Stomach (tissue), 9 donors: ENCODE measurements around the gene GAMT. TPM values are rescaled to one million over a fixed set of nuclear protein-coding genes. Genes with fewer than 3 reads are reported as not detected.

Source experiments
- DNase-seq, 2 donors: peaks; one replicate each; pipeline versions ENCODE4 v3.0.0 to v3.0.0-alpha.2; 2013 to 2019
- H3K27ac ChIP-seq, 5 donors: fragments of 200-600 bp in 4 of 5; sonication (generic) in 4 of 5; one replicate each; pipeline ENCODE4 v1.5.1; 2013 to 2019; ENCODE audit warnings: mild to moderate bottlenecking in 1 of 5, moderate library complexity in 1 of 5
- H3K27me3 ChIP-seq, 3 donors: fragments of 200-600 bp; sonication (generic); one replicate each; pipeline ENCODE4 v1.5.1; 2017 to 2019; ENCODE audit warnings: mixed run types in 1 of 3
- H3K36me3 ChIP-seq, 4 donors: fragments of 200-600 bp; sonication (generic); 1 replicate in 3 of 4; 2 replicates in 1 of 4; pipeline ENCODE4 v1.5.1; 2016 to 2019
- H3K4me1 ChIP-seq, 4 donors: fragments of 200-600 bp; sonication (generic); one replicate each; pipeline ENCODE4 v1.5.1; 2016 to 2019
- H3K4me3 ChIP-seq, 4 donors: fragments of 200-600 bp; sonication (generic) in 3 of 4; one replicate each; pipeline ENCODE4 v1.5.1; 2016 to 2019; ENCODE audit warnings: mild to moderate bottlenecking in 1 of 4
- H3K9me3 ChIP-seq, 4 donors: fragments of 200-600 bp; sonication (generic); one replicate each; pipeline ENCODE4 v1.5.1; 2016 to 2019
- CTCF ChIP-seq, 7 experiments: fragments of 450-650 bp in 4 of 7; fragments of 200-600 bp in 3 of 7; sonication (generic) in 3 of 7; IDR thresholded peaks; one replicate each; pipeline ENCODE4 v1.5.1; 2016 to 2019; ENCODE audit warnings: antibody characterized with exemption in 7 of 7, control low read depth in 2 of 7, mild to moderate bottlenecking in 1 of 7
- EP300 ChIP-seq: sonication (generic); formaldehyde crosslinking; IDR thresholded peaks from one replicate; pipeline ENCODE4 v1.6.1; 2017; ENCODE audit warnings: antibody characterized with exemption
- POLR2A ChIP-seq, 4 donors: fragments of 450-650 bp; IDR thresholded peaks; one replicate each; pipeline ENCODE4 v1.6.1; 2016; ENCODE audit warnings: antibody characterized with exemption in 4 of 4, control low read depth in 2 of 4, mild to moderate bottlenecking in 1 of 4, moderate library complexity in 1 of 4
- POLR2AphosphoS5 ChIP-seq, 3 donors: sonication (generic); formaldehyde crosslinking; IDR thresholded peaks; one replicate each; pipeline ENCODE4 v1.6.1; 2016; ENCODE audit warnings: antibody characterized with exemption in 3 of 3
- WGBS, 5 donors: extraction: QIAGEN DNeasy Blood & Tissue Kit in 3 of 5; methylation state at CpG; one replicate each; pipeline versions ENCODE4 v1.1.5 to v1.1.7; 2013 to 2018; 5-methylcytosine and 5-hydroxymethylcytosine counted together
- intact Hi-C: fragments of 100-400 bp; cut with DNase I; formaldehyde crosslinking; loops from one replicate; pipeline ENCODE4 v1.15.1; 2023; ENCODE audit warnings: low total_unique reads
- polyA plus RNA-seq, 3 donors: library from polyadenylated mRNA; stranded (reverse); fragments of 200-250 nt; gene quantifications; one replicate each; pipeline ENCODE4 v1.2.3, GENCODE V29; 2013
- total RNA-seq, 5 donors: library from RNA; depleted of rRNA; stranded (reverse); fragments of >200 nt; gene quantifications; one replicate each; pipeline versions ENCODE4 v1.1.0 to v1.2.3, GENCODE V29; 2014 to 2016
- donor health status: healthy with polysubstance abuse.
- donor health status: Bipolar disorder and iron deficiency.
- donor health status: healthy.

GAMT gene
- total and polyA plus RNA-seq, 8 donors = 2.6 to 102 (median 21.2) TPM; not detected in 2

GRCh38 chr19:1362387-1363257 is 38.7 kb downstream of the GAMT start:
- WGBS, 5 donors = 86 to 91% (median 90%) methylated on average over 41 to 42 of the region's 42 CpGs
- H3K4me3 ChIP-seq = no peak overlapping the region
- TF ChIP-seq POLR2AphosphoS5 (IDR thresholded peaks at IDR 0.05) (no peak), CTCF (IDR thresholded peaks at IDR 0.05) (no peak), POLR2A (IDR thresholded peaks at IDR 0.05) (no peak), EP300 (no peak)
- peaks cover 23 to 98% (median 95%) of the 10 kb centered on the region in 4 donors for H3K36me3 ChIP-seq
- H3K27me3 ChIP-seq = no peaks in the 10 kb centered on the region
- H3K27ac ChIP-seq = peak overlapping the region in 1 of 5 donors; percentile 78
- H3K4me1 ChIP-seq = peaks cover 15 to 33% (median 21%) of the 10 kb centered on the region in 4 donors
- intact Hi-C loops = loop anchor here (10.0 kb wide), 1 partner anchor 78 kb away; the partner anchor contains the start of gene EFNA2
- no peaks in the 10 kb centered on the region for H3K9me3 ChIP-seq
- no peak for DNase-seq

DNA sequence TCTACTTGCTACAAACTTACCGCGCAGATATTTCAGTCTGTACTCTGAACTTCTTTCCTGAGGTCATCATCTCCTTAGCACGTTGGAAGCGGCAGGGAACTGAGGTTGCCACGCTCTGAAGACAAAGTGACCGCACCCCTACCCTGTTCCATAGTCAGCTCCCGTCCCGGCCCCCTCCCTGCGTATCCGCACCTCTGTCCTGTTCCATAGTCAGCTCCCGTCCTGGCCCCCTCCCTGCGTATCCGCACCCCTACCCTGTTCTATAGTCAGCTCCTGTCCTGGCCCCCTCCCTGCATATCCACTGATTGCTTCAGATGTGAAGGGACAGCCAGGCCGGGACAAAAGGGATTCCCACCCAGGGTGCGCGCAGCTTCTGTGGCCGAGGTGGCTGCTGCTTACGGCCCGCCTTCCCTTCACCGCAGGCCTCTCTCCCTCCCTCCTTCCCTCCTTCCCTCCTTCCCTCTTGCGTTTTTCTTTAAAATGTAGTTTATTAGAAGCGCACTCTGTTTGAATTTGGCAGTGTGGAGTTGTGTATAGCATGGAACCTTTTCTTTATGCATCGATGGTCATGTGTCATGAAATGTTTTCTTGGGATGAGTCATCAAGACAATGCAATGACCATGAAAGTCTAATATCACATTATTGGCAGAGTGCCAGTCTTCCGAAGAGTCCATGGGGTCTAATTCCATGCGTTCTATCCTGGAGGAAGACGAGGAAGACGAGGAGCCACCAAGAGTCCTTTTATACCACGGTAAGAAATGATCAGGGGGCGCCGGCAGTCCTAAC is 39.5 kb downstream of the GAMT start:
- Histone ChIP-seq H3K9me3 (no peaks in the 10 kb centered on the region), H3K27ac (peak overlapping the region in 3 of 5 donors; percentile 45 to 78 (median 65)), H3K4me3 (peak overlapping the region in 3 of 4 donors; percentile 9 to 28 (median 13)), H3K4me1 (peaks cover 15 to 36% (median 22%) of the 10 kb centered on the region in 4 donors), H3K36me3 (peaks cover 20 to 96% (median 93%) of the 10 kb centered on the region in 4 donors), H3K27me3 (no peaks in the 10 kb centered on the region)
- no peak for DNase-seq
- intact Hi-C loops = loop anchor here (10.0 kb wide), 1 partner anchor 77 kb away; the partner anchor contains the start of gene EFNA2
- TF ChIP-seq CTCF (IDR thresholded peaks at IDR 0.05) (no peak), EP300 (no peak), POLR2A (IDR thresholded peaks at IDR 0.05) (no peak), POLR2AphosphoS5 (IDR thresholded peaks at IDR 0.05) (no peak)
- 67 to 79% (median 77%) methylated on average over 30 of the region's 30 CpGs for whole genome bisulfite sequencing, 5 donors

GRCh38 chr19:1360818-1361461 is 40.4 kb downstream of the GAMT start:
- H3K27me3 ChIP-seq = no peaks in the 10 kb centered on the region
- intact Hi-C loops = loop anchor here (10.0 kb wide), 1 partner anchor 76 kb away; the partner anchor contains the start of gene EFNA2
- H3K4me3 ChIP-seq = peak overlapping the region; percentile 9 to 28 (median 20)

GRCh38 chr19:1360126-1360817 is 41.1 kb downstream of the GAMT start:
- no peak for TF ChIP-seq CTCF (IDR thresholded peaks at IDR 0.05)
- no peak for TF ChIP-seq POLR2AphosphoS5 (IDR thresholded peaks at IDR 0.05)
- TF ChIP-seq EP300 = no peak
- no peak for TF ChIP-seq POLR2A (IDR thresholded peaks at IDR 0.05)
- WGBS, 5 donors = 78 to 88% (median 86%) methylated on average over 24 to 30 of the region's 30 CpGs
- Histone ChIP-seq H3K27ac (peak overlapping the region; percentile 43 to 78 (median 65)), H3K4me3 (peak overlapping the region in 2 of 4 donors; percentile 27 to 28), H3K36me3 (peaks cover 13 to 81% (median 78%) of the 10 kb centered on the region in 4 donors), H3K9me3 (no peaks in the 10 kb centered on the region), H3K4me1 (peaks cover 24 to 51% (median 35%) of the 10 kb centered on the region in 4 donors), H3K27me3 (no peaks in the 10 kb centered on the region)
- no peak for DNase-seq
- intact Hi-C loops = loop anchor here (10.0 kb wide), 1 partner anchor 75 kb away; the partner anchor contains the start of gene EFNA2

More at GRCh38 chr19:1360818-1361461, 40.4 kb downstream of the GAMT start:
- TF ChIP-seq EP300 = no peak
- TF ChIP-seq POLR2AphosphoS5 (IDR thresholded peaks at IDR 0.05) = peak in 1 of 3 donors; percentile 19
- peaks cover 13 to 87% (median 84%) of the 10 kb centered on the region in 4 donors for H3K36me3 ChIP-seq
- no peaks in the 10 kb centered on the region for H3K9me3 ChIP-seq
- peak overlapping the region; percentile 43 to 78 (median 65) for H3K27ac ChIP-seq
- WGBS, 5 donors = 50 to 64% (median 59%) methylated on average over 23 to 31 of the region's 31 CpGs
- H3K4me1 ChIP-seq = peaks cover 21 to 44% (median 29%) of the 10 kb centered on the region in 4 donors
- DNase-seq = peak in 1 of 2 donors; percentile 85
